ENCODE measurements around the gene CISD3.
"Not testable (repeated sequence)": the region's sequence is repeated elsewhere in the genome, so short reads cannot be mapped to it uniquely, and the experiment has no call there.

Gene CISD3

GRCh38 chr17:38707678-38708351 is 22.3 kb upstream of the CISD3 start:
- no peak for DNase-seq (ENCODE audit: low read depth in 3 of 3)

- no peak for DNase-seq (ENCODE audit: low read depth in 3 of 3)
Observed at GRCh38 chr17:38709104-38709820, 20.9 kb upstream of the CISD3 start.

- no peak for DNase-seq (ENCODE audit: low read depth in 3 of 3)
Observed at GRCh38 chr17:38709864-38710603, 20.1 kb upstream of the CISD3 start.

DNA sequence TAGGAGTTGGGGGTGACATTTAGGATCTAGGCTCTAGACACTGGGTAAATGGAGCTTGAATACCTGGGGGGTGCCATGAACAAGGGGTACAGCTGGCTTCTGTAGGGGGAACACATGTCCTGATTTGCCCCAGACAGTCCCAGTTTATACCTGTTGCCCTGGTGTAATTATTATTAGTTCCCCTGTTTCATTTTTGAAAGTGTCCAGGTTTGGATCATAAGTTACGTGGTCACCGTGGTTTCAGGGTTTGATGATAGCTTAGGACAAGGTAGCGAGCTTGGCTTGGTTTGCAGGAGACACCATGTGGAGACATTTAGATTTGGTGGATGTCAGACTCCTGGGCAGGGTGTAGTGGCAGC is 19.6 kb upstream of the CISD3 start:
- no peak for DNase-seq (ENCODE audit: low read depth in 3 of 3)

DNA sequence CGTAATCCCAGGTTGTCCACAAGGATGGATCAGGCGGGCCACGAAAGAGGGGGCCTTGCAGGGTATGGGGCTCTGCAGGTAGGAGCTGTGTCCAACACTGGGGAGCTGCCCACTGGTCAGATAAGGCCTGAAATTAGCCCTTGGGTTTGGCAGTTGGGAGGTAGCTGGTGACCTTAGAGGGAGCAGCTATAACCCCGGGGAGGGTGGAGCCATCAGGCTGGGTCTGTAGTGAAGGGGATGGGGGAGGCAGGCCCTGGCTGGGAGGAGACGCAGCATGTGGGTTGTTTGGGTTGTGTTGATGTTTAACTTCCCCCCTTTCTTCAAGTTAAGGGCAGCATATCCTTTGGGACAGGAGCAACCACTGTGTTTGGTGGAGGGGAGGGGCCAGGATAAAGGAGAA is 19.2 kb upstream of the CISD3 start:
- DNase-seq (ENCODE audit: low read depth in 3 of 3): no peak

GRCh38 chr17:38711792-38712571 is 18.2 kb upstream of the CISD3 start:
- no peak for DNase-seq (ENCODE audit: low read depth in 3 of 3)

DNA sequence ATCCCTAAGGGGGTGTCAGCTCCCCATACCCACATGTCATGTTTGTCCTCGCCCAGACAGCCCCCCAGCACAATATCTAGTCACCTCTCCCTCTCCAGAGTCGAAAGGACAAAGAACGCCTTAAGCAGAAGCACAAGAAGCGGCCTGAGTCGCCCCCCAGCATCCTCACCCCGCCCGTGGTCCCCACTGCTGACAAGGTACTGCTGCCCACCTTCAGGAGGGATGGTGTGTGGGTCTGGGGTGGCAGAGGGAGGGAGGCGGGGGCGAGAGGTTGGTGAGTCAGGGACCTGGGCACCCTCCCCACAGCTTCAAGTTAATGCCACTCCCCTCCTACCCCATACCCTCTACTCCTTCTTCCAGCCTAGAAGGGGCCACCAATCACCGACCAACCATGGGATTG is 17.5 kb upstream of the CISD3 start:
- DNase-seq (ENCODE audit: low read depth in 3 of 3): no peak

DNA sequence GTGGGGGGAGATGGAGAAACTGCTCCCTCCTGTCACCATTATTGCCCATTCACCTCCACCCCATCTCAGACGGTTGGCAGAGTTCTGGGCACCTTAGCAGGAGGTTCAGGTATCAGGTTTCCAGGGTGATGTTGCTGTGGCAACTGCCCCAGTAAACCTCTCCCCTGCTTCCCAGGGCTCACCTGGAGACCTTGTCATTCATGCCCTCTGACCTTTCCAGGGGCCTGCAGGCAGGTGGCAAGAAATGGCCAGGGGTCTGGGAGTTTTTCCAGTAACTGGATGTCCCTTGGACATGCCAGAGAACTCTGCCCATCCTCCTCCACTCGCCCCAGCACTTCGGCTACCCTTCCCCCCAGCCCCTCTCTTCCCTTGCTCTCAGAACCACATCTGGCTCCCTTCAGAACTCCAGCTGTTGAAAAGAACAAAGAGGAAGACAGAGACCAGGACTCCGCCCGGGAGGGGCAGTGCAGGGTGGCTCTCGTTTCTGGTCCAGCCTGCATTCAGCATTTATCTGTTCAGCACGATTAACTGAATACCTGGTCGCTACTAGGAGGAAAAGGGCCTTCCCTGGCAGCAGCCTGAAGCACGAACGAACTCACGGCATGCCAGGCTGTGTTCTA is 16.6 kb upstream of the CISD3 start:
- no peak for DNase-seq (ENCODE audit: low read depth in 3 of 3)

DNA sequence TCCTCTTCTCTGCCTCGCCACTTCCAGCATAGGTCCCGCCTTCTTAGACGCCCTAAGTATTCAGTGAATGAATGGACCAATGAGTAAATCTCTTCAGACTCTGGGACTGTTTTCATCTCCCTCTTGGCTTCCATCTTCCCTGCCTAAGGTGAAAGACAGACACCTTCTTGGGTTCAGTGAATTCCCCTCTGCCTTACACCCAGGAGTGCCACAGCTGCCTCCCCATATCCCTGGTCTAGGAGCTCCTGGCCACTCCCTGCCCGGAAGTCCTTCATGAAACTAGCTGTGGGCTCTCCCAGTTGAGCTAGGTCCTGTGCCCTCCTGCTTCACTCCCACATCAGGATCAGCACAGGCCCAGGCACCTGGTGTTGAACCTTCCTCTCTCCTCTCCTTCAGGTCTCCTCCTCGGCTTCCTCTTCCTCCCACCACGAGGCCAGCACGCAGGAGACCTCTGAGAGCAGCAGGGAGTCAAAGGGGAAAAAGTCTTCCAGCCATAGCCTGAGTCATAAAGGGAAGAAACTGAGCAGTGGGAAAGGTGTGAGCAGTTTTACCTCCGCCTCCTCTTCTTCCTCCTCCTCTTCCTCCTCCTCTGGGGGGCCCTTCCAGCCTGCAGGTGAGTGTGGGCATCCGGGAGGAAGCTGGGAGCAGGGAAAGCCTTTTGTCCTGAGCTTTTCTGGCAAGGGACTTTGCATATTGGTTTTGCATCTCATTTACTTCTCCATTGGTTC is 14.8 kb upstream of the CISD3 start:
- DNase-seq (ENCODE audit: low read depth in 3 of 3): no peak

DNA sequence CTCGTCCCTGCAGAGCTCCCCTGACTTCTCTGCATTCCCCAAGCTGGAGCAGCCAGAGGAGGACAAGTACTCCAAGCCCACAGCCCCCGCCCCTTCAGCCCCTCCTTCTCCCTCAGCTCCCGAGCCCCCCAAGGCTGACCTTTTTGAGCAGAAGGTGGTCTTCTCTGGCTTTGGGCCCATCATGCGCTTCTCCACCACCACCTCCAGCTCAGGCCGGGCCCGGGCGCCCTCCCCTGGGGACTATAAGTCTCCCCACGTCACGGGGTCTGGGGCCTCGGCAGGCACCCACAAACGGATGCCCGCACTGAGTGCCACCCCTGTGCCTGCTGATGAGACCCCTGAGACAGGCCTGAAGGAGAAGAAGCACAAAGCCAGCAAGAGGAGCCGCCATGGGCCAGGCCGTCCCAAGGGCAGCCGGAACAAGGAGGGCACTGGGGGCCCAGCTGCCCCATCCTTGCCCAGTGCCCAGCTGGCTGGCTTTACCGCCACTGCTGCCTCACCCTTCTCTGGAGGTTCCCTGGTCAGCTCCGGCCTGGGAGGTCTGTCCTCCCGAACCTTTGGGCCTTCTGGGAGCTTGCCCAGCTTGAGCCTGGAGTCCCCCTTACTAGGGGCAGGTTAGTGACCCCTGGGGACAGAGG is 13.7 kb upstream of the CISD3 start:
- DNase-seq (ENCODE audit: low read depth in 3 of 3): no peak

- DNase-seq (ENCODE audit: low read depth in 3 of 3): no peak
Observed at GRCh38 chr17:38717139-38717745, 12.9 kb upstream of the CISD3 start.

DNA sequence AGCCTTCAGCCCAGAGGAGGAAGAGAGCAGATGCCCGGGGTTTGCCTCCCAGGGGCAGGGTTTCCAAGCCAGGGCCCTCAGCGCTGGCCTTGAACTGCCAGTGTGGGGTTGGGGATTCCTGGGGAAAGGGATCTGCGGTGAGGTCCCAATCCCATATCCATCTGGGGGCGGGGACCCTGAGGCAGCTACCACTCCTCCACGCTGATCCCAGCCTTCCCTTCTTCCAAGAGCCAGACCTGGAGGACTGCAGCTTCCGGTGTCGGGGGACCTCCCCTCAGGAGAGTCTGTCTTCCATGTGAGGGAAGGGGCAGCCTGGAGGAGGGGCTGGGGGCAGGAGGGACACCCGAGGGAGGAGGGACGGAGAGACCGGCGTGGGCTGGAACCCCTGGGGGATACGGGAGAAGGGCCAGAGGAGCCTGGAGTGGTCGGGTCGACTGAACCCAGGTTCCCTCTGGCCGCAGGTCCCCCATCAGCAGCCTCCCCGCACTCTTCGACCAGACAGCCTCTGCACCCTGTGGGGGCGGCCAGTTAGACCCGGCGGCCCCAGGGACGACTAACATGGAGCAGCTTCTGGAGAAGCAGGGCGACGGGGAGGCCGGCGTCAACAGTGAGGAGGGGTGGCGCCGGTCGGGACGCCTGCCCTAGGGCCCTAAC is 10.7 kb upstream of the CISD3 start:
- no peak for DNase-seq (ENCODE audit: low read depth in 3 of 3)

GRCh38 chr17:38719943-38720641 is 10.0 kb upstream of the CISD3 start:
- no peak for DNase-seq (ENCODE audit: low read depth in 3 of 3)

GRCh38 chr17:38720941-38721340 is 9.2 kb upstream of the CISD3 start:
- no peak for DNase-seq (ENCODE audit: low read depth in 3 of 3)

DNA sequence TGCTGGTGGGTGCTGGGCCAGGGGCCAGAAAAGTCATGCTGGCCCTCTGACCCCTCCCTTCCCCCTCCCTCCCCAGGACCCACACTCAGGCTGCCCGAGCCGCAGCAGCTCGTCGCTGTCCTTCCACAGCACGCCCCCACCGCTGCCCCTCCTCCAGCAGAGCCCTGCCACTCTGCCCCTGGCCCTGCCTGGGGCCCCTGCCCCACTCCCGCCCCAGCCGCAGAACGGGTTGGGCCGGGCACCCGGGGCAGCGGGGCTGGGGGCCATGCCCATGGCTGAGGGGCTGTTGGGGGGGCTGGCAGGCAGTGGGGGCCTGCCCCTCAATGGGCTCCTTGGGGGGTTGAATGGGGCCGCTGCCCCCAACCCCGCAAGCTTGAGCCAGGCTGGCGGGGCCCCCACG is 8.3 kb upstream of the CISD3 start:
- DNase-seq (ENCODE audit: low read depth in 3 of 3): no peak

DNA sequence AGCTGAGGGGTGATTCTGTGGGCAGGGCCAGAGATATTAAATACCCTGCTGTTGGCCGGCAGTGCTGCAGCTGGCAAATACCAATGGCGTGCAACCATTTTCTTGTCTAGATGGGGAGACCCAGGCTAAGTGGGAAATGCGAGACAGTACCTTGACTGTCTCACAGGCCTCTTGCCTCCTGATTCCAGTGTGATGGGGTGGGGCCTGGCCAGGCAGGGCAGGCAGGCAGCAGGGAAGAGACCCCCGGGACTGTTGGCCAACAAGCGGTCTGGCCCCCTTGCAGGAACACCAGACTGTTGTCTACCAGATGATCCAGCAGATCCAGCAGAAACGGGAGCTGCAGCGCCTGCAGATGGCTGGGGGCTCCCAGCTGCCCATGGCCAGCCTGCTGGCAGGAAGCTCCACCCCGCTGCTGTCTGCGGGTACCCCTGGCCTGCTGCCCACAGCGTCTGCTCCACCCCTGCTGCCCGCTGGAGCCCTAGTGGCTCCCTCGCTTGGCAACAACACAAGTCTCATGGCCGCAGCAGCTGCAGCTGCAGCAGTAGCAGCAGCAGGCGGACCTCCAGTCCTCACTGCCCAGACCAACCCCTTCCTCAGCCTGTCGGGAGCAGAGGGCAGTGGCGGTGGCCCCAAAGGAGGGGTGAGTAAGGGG is 5.7 kb upstream of the CISD3 start:
- no peak for DNase-seq (ENCODE audit: low read depth in 3 of 3)

GRCh38 chr17:38725066-38725465 is 5.1 kb upstream of the CISD3 start:
- DNase-seq (ENCODE audit: low read depth in 3 of 3): no peak

GRCh38 chr17:38726145-38726544 is 4.0 kb upstream of the CISD3 start:
- not testable (repeated sequence) for DNase-seq (ENCODE audit: low read depth in 3 of 3)
